ENCODE results near the gene ST3GAL3. TPM values are rescaled to one million over a fixed set of nuclear protein-coding genes. Genes with fewer than 3 reads are reported as not detected.

Gene ST3GAL3
- total and polyA plus RNA-seq, 10 of the 15 experiments (the other 5 are each of a cell fraction or from before 2014, with no cell fraction given), result 1.2 to 19.3 (median 11.0) TPM

DNA sequence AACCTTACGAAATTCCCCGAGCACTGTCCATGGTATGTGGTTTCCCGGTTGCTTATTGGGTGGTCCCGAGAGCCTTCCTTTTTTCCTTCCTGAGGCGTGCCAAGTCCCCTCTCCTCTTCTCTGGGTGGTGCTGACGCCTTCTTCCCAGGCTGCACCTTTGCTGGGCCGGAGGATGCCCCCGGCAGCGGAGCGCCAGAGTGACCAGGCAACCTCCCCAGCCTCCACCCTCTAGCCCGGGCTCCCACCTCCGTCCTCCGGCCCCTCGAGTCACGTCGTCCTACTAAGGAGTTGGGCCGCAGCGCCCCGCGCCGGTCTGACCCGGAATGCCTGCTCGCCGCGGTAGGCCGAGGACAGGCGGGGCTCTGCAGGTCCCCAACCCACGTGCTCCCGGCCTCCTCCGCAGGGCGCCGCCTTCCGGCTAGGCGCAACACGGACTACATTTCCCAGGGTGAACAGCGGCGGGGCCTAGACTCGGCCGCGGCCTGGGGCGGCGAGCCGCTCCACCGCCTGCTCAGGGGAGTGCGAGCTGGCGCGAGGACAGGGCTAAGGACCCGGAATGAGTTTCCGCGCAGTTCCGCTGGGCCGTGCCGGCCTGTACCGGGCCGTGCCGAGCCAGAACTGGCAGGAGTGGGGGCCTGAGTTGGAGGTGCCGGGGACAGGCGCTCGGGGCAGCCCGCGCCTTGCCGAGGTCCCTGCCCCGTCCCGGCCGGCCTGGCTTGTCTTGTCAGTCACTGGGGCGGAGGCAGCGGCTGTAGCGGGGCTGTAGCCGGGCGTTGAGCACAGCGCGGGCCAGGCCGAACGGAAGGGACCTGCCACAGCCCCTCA lies 239.1 kb downstream of the ST3GAL3 start, which contains the start of gene IPO13 (continued):
- TF ChIP-seq, protein P1, sequence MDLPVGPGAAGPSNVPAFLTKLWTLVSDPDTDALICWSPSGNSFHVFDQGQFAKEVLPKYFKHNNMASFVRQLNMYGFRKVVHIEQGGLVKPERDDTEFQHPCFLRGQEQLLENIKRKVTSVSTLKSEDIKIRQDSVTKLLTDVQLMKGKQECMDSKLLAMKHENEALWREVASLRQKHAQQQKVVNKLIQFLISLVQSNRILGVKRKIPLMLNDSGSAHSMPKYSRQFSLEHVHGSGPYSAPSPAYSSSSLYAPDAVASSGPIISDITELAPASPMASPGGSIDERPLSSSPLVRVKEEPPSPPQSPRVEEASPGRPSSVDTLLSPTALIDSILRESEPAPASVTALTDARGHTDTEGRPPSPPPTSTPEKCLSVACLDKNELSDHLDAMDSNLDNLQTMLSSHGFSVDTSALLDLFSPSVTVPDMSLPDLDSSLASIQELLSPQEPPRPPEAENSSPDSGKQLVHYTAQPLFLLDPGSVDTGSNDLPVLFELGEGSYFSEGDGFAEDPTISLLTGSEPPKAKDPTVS (IDR thresholded peaks at IDR 0.05; ENCODE audit: low read depth, low read length), result peak; percentile 65; the same call in 1 of the 2 replicates
- no peak for TF ChIP-seq NFXL1 (IDR thresholded peaks at IDR 0.05; ENCODE audit: borderline replicate concordance)
- TF ChIP-seq RAD51 (IDR thresholded peaks at IDR 0.05), result peak; percentile 83
- TF ChIP-seq, protein P2, sequence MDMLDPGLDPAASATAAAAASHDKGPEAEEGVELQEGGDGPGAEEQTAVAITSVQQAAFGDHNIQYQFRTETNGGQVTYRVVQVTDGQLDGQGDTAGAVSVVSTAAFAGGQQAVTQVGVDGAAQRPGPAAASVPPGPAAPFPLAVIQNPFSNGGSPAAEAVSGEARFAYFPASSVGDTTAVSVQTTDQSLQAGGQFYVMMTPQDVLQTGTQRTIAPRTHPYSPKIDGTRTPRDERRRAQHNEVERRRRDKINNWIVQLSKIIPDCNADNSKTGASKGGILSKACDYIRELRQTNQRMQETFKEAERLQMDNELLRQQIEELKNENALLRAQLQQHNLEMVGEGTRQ (IDR thresholded peaks at IDR 0.05; ENCODE audit: borderline replicate concordance, low read depth, low read length), result peak; percentile 76
- TF ChIP-seq, protein P3, sequence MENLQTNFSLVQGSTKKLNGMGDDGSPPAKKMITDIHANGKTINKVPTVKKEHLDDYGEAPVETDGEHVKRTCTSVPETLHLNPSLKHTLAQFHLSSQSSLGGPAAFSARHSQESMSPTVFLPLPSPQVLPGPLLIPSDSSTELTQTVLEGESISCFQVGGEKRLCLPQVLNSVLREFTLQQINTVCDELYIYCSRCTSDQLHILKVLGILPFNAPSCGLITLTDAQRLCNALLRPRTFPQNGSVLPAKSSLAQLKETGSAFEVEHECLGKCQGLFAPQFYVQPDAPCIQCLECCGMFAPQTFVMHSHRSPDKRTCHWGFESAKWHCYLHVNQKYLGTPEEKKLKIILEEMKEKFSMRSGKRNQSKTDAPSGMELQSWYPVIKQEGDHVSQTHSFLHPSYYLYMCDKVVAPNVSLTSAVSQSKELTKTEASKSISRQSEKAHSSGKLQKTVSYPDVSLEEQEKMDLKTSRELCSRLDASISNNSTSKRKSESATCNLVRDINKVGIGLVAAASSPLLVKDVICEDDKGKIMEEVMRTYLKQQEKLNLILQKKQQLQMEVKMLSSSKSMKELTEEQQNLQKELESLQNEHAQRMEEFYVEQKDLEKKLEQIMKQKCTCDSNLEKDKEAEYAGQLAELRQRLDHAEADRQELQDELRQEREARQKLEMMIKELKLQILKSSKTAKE (IDR thresholded peaks at IDR 0.05; ENCODE audit: low read depth, poor library complexity, severe bottlenecking), result no peak
- TF ChIP-seq ZBED1 (IDR thresholded peaks at IDR 0.05; ENCODE audit: borderline replicate concordance), result no peak
- peak; percentile 93 for TF ChIP-seq PKNOX1 (IDR thresholded peaks at IDR 0.05)
- TF ChIP-seq, protein P4, sequence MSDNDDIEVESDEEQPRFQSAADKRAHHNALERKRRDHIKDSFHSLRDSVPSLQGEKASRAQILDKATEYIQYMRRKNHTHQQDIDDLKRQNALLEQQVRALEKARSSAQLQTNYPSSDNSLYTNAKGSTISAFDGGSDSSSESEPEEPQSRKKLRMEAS (IDR thresholded peaks at IDR 0.05; ENCODE audit: low read depth, low read length), result peak; percentile 92
- TF ChIP-seq, protein P5, sequence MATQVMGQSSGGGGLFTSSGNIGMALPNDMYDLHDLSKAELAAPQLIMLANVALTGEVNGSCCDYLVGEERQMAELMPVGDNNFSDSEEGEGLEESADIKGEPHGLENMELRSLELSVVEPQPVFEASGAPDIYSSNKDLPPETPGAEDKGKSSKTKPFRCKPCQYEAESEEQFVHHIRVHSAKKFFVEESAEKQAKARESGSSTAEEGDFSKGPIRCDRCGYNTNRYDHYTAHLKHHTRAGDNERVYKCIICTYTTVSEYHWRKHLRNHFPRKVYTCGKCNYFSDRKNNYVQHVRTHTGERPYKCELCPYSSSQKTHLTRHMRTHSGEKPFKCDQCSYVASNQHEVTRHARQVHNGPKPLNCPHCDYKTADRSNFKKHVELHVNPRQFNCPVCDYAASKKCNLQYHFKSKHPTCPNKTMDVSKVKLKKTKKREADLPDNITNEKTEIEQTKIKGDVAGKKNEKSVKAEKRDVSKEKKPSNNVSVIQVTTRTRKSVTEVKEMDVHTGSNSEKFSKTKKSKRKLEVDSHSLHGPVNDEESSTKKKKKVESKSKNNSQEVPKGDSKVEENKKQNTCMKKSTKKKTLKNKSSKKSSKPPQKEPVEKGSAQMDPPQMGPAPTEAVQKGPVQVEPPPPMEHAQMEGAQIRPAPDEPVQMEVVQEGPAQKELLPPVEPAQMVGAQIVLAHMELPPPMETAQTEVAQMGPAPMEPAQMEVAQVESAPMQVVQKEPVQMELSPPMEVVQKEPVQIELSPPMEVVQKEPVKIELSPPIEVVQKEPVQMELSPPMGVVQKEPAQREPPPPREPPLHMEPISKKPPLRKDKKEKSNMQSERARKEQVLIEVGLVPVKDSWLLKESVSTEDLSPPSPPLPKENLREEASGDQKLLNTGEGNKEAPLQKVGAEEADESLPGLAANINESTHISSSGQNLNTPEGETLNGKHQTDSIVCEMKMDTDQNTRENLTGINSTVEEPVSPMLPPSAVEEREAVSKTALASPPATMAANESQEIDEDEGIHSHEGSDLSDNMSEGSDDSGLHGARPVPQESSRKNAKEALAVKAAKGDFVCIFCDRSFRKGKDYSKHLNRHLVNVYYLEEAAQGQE (IDR thresholded peaks at IDR 0.05; ENCODE audit: low read depth, low read length), result peak; percentile 84
- no peak for TF ChIP-seq CBX3 (IDR thresholded peaks at IDR 0.05; ENCODE audit: borderline replicate concordance, low read depth)
- TF ChIP-seq RAD21 (IDR thresholded peaks at IDR 0.05; ENCODE audit: insufficient read depth, low read depth, low read length), result peak; percentile 59
- TF ChIP-seq SPI1 (IDR thresholded peaks at IDR 0.05; ENCODE audit: borderline replicate concordance, insufficient read depth, low read depth, low read length), result no peak
- no peak for TF ChIP-seq ZZZ3 (IDR thresholded peaks at IDR 0.05; ENCODE audit: control insufficient read depth, insufficient read length, low read depth)
- TF ChIP-seq IKZF2 (IDR thresholded peaks at IDR 0.05), result peak; percentile 62 to 73
- peak; percentile 44; the same call in 1 of the 2 replicates for TF ChIP-seq FOXK2 (IDR thresholded peaks at IDR 0.05)
- TF ChIP-seq RELA (IDR thresholded peaks at IDR 0.05; ENCODE audit: borderline replicate concordance, partially characterized antibody), result peak; percentile 85
- peak; percentile 43; the same call in 1 of the 2 replicates for TF ChIP-seq PML (IDR thresholded peaks at IDR 0.05; ENCODE audit: low read length)
- TF ChIP-seq ESRRA (IDR thresholded peaks at IDR 0.05; ENCODE audit: low read length), result no peak
- peak; percentile 3; the same call in 1 of the 2 replicates for TF ChIP-seq NRF1 (conservative IDR thresholded peaks at IDR 0.05; ENCODE audit: low read depth, low read length)
- no peak for TF ChIP-seq MTA2 (IDR thresholded peaks at IDR 0.05; ENCODE audit: low read depth)

All from GM12878 (cell line).